HG02840 (cell line): ENCODE data around the gene CALU.

ENCODE experiments used
- ATAC-seq: cut with Tn5 transposase; IDR thresholded peaks from one replicate; pipeline ENCODE4 v1.9.1; 2021; ENCODE audit warnings: mild to moderate bottlenecking, moderate library complexity, moderate number of reproducible peaks; ENCODE audit not compliant: unreplicated experiment, low FRiP score

CALU gene

DNA sequence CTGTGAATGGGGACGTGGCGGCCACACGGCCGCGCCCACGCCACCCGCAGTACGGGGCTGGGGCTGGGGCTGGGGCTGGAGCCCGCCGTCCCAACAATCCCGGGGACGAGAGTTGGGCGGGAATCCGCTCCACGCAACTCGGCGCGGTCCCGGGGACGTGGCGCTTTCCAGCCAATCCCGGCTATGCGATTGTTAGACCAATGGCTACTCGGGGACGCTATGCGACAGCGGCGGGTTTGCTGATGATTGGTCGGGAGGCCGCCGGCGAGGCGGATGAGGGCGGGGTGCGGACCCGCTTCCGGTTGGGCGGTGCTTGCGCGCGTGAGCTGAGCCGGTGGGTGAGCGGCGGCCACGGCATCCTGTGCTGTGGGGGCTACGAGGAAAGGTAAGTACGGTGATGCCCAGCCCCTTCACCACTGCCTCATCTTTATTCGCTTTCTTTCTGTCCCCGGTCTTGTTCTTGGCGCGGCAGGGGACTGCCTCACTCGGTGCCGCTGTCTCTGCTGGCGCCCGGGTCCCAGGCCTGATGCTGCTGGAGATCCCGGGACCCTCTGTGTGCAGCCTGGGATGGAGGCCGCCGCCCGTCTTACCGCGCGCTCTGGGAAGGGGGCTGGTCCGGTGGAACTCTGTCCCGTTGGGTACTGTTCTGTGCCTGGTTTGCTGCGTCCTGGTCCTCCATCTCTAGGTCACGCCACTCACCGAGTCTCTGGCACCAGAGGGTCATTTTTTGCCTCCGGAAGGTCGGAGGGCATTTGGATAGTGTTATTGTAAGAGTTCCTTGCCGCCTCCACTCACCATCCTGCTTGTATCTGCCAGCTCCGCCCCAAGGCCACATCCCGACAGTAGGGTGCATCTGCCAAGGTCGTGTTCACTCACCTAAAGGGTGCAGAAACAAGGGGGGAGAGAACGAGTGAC, at the start of gene CALU:
CALU (plus strand) TSS at position 312 of the 915 bp plus-strand sequence. CDS start 9,225 bp downstream, outside the sequence.
- peak; percentile 97 for ATAC-seq

DNA sequence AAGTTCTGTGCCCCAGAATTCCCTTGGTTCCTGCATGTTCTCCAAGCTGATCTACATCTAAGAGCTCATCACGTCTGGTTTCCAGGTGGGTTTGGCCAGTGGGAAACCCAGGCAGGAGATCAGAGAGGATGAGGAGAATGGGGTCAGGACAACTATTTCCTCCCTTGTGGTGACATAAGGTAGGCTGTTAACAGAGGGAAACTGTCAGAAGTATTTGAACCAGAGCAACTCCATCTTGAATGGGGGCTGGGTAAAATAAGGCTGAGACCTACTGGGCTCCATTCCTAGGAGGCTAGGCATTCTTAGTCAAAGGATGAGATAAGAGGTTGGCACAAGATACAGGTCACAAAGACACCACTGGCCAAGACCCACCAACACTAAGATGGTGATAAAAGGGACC, 47.9 kb upstream of the CALU start:
- ATAC-seq = no peak

DNA sequence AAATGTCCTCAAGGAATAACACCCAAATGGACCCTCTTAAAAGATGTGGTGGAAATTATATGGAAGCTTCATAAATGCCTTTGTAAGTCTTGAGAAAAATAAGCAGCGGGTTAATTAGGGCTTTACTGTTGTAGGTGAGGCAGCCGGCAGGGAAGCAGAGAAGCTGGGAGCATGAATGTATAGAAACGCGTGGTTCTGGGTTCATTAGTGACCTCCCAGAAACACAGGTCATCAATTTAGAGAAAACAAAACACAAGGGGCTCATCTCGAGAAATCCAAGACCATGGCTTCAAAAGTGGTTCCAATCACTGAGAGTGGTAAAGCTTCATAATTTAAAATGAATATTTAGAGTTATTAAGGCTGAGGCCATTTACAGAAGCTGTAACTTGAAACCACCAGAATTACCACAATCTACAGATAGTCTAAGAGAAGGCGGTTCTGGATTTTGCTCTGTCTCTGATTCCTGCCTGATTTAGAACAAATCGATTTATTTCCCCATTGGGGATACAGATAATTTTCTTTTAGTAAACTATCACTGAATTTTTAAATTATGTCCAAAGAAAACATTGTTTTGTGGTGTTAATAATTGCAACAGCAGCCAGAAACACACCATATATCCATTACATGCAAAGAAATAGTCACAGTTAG, 46.4 kb upstream of the CALU start:
- ATAC-seq = no peak

DNA sequence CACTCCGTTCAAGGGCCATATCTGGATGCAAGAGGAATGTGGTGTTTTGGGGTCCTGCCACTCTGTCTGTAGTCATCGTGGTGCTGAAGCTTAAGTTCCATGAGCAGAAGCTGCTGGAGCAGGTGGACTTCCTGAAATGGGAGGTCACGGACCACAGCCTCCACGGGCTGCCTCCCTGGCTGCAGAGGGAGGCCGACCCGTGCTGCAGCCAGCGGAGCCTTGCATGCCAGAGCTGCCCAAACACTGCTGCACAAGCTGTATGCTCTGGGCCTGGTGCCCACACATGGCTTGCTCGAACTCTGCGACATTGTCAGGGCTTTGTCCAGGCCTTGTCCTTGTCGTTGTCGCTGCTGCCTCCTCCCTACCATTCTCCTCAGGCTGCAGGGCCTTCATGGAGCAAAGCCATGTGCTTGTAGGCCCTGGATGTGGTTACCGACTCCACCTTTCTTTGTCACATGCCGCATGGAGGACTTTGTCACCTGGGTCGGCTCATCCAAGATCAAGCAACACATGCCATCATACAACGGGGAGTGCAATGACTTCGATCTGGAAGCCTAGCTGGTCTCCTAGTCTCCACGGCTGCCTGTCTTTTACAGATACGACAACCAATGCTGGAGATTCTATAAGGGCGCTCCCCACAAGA, 45.7 kb upstream of the CALU start:
- ATAC-seq = no peak

DNA sequence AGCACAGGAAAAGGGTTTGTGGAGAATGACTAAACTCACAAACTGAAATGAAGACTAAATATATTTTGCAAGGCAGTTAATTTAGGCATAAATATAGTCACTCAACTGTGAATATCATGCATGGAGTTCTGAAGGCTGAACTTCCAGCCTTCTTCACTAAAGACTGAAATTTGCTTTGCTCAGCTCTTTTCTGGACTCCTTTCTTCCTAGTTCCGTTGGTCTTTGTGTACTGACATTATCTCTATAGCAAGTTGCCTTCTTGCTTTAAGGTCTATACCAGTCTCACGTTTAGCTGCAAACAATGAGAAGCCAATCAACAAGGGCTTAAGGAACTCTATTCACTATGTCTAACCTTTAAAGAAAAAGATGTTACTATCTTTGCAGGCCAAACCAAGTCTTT, 44.4 kb upstream of the CALU start:
- ATAC-seq = no peak

DNA sequence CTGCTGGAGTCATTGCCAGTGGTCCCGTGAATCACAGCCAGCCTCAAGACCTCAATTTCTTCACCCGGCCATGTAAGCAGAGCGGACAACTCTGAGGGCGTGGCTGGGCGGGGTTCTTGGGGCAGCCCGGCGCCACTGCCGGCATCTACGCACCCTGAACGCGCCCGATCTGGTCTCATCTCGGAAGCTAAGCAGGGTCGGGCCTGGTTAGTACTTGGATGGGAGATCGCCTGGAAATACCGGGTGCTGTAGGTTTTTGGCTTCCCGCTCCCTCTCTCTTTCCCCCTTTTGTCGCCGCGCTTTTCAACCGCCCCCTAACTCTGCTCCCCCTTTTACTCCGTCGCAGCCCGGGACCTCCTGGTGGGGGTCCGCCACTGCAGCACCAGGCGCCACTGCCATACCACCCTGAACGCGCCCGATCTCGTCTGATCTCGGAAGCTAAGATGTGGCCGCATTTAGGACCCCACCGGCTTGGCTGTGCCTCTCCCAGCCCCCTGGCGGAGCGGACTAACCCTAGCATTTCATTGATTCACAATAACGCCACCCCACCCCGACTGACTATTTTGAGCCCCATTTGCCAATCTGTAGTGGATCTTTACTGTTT, 41.8 kb upstream of the CALU start:
- no peak for ATAC-seq

DNA sequence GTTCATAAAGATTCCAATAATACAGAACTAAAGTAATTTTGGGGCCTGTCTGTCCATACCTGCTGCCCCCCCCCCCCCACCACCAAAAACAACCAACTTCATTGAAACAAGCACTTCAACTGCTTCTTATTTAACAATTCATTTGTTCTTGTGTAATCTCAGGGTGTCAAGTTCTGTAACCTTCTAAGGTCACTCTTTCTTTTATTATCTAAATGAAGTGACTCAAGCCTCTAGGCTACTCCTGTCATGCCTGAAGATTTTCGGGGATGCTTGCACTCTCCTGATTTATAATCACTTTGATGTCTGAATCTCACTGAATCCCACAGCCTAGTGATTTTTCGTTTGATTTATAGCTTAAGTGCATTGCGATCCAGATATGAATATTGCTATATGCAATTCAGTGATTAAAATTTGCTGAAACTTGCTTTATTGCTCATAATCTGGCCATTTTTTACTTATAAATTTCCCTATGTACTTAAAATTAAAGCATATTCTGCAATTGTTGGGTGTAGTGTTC, 39.9 kb upstream of the CALU start:
- no peak for ATAC-seq

DNA sequence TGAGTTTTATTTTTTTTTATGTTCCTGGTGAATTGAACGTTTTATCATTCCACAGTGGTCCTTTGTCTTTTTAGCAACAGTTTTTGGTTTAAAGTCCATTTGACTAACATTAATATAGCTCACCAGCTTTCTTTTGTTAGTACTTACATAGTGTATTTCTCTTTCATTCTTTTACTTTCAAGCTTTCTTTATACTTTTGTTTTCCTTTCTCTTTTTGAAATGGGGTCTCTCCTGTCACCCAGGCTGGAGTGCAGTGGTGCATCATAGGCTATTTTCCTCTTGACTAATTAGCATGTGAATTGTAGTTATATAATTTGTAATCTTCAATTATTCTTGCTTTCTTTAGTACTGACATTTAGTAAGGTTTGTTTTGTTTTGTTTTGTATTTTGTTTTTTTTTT, 39.3 kb upstream of the CALU start:
- no peak for ATAC-seq

DNA sequence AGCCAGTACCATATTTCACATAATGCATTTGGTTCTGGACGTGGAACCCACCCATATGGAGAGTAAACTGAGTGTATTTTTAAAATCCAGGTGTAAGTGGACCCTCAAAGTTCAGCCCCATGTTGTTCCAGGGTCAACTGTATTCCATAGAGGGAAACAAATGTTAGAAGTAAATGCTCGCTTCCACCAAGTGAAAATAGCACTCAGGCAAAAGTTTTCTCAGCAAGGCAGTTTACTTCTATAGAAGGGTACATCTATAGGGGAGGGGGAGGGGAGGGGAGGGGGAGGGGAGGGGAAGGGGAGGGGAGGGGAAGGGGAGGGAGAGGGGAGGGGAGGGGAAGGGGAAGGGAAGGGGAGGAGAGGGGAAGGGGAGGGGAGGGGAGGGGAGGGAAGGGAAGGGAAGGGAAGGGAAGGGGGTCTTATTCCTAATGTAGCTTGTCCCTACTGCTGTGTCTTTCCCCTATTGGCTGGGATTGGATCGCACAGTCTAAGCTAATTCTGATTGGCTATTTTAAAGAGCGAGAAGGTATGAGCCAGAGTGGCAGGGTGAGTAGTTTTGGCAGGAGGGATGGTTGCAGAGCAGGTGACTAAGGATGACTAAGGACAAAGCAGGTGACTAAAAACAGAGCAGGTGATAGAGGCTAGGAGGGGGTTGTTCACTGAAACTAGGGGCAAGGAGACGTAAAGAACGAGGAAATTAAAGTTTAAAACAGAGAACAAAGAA, 37.9 kb upstream of the CALU start:
- no peak for ATAC-seq

DNA sequence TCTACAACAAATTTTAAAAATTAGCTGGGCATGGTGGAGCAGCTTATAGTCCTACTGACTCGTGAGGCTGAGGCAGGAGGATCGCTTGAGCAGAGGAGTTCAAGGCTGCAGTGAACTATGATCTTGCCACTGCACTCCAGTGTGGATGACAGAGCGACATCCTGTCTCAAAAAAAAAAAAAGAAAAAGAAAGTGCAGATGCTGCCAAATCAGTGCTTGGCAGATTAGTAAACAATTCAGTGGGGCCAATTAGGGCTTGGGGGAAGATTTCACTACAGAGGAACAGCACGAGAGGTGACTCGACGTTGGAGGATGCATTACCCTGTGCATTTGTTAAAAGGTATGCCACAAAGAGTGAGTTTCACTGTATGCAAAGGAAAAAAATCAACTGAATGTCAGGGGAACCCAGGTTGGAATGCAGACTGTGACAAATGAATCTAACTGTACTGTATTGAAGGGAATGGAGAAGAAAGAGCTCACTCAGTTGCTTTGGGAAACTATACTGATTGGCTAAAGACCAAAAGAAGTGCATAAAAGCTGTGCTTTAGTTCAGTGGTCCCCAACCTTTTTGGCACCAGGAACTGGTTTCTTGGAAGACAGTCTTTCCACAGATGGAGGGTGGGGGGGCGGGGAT, 35.4 kb upstream of the CALU start:
- ATAC-seq = no peak

DNA sequence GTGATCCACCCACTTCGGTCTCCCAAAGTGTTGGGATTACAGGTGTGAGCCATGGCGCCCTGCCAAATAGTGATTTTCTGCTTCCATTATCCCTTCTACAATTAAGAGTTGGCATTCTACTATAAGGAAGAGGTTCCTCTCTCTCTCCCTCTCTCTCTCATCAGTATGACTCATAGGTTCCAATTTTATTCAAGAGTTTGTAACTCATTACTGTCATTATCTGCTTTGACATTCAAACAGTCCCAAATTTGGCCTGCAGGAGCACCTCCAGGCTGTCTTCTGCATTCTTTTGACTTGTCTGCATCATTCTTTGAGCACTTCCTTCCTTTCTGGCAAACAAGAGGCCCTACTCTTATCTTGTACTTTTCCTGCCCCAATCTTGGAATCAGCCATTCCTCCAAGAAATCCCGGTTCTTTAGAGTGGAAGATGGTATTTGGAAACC, 33.2 kb upstream of the CALU start:
- ATAC-seq = no peak

DNA sequence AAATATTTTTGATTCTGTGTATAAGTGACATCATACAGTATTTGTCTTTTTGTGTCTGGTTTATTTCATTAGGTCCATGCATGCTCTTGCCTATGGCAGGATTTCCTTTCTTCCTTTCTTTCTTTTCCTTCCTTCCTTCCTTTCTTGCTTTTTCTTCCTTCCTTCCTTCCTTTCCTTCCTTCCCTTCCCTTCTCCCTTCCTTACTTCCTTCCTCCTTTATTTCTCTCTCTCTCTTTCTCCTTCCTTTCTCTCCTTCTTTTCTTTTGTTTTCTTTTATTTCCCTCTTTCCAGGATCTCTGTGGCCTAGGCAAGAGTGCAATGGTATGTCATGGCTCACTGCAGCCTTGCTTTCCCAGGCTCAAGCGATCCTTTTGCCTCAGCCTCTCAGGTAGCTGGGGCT, 31.4 kb upstream of the CALU start:
- ATAC-seq = no peak

DNA sequence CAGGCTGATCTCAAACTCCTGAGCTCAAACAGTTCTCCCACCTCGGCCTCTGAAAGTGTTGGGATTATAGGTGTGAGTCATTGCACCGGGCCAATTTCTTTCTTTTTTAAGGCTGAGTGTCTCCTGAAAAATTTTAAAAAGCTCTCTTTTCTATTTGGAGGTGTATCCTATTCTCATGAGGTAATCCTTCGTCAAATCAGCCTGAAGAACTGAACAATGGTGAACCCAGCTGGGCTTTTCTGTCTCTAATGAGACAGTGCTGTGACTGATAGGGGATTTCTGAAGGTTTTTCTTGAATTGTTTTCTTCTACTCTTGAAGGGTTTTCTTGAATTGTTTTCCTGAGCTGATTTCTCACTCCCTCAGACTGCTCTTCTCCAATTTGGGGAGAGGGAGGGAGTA, 30.9 kb upstream of the CALU start:
- ATAC-seq = no peak

DNA sequence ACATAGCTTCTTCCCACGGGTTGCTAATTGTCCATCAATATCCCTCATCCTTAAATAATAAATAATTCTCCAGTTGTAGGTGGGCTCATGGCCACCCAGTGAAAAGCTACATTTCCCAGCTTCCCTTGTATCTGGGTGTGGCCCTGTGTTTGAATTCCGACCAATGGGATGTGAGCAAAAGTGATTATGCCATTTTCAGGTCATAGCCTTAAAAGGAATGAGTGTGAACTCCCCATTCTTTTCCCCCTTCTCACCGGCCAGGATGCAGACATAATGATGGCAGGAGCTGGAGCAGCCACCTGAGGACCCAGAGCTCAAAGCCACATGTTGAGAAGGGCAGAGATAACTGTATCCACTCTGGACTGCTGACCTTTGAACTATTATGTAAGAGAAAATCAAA, 30.3 kb upstream of the CALU start:
- ATAC-seq = no peak

DNA sequence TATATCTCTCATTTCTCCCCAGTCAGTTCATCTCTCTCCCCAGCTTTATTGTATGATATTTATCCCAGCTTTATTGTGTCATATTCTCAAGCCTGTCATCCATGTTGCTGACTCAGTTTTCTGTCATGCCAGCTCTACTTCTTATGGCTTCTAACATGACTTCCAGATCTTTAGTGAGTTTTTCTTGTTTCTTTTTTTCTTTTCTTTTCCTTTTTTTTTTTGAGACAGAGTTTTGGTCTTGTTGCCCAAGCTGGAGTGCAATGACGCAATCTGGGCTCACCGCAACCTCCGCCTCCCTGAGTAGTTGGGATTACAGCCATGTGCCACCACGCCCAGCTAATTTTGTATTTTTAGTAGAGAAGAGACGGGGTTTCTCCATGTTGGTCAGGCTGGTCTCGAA, 28.7 kb upstream of the CALU start:
- no peak for ATAC-seq

DNA sequence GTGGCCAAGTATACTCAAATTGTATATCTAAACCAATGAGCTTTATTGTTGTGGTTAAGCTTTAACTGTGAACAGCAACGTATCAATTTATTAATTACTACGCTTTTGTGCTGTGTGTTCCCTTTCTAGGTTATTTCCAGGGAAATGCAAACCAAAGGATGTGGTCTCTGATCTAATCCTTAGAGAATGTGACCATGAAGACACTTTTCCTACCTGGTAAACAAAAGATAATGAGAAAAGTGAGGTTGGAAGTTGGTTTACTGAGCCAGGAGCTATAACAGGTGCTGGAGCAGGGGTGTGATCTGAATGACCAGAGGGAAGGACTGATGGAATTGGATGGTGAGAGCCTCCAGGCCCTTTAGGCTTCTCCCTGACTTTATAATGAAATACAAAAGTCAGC, 25.4 kb upstream of the CALU start:
- ATAC-seq = no peak

DNA sequence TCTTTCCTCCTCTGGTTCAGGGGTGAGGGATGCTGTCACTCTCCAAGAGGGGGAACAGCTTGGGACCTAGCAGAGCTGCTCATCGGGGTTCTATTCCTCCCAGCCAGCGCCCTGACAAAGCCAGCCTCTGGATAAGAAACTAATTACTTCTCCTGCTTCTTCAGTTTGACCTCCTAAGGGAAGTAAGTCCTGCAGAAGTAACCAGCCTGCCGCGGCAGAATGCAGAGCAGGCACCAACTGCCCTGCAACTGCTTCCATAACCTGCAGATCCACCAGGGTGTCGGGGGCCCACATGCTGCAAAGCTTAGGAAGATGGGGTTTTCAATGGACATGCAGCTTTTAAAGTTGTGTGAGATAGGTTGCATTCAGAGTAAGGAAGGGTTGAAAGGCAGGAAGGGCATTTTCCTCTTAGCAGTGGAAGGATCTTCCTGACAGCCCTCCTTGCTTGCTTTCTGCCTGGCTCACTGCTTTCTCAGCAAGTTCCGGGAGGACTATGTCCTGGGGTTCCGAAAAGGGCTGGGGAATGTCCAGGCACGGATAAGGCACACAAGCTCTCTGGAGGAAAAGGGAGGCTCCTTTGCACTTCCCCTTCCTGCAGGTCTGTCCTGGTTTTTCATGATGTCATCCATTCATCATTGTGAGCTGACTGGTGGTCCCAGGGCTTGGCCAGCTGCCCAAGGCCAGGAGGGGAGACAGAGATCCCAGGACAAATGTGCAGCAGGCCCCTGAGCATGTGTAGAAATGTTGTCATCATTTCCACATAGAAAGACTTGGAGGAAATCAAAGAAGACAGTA, 24.3 kb upstream of the CALU start:
- ATAC-seq = no peak

DNA sequence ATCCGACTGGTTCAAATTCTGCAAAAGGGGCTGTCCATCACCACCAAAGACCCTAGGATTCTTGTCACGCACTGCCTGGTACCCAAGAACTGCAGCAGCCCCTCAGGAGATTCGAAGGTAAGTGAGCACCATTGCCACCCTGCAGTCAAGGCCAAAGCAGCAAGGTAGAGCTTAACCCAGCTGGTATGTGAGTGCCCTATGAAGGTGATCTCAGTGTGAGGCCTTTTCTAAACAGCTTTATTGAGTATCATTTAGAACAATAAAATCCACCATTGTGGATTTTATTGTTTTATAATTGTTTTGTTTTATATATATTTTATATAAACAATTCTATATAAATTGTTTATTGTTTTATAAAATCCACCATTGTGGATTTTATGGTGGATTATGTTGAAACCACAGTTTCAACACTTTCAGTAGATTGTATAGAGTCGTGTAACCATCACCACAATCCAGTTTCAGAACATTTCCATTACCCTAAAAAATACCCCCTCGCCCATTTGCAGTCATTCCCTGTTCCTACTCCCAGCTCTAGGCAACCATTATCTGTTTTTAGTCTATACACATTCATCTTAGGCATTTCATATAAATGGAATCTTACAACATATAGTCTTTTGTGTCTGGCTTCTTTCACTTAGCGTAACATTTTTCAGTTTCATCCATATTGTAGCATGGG, 20.1 kb upstream of the CALU start:
- no peak for ATAC-seq
